ENCODE data around the gene DARS1.

Gene DARS1

GRCh38 chr2:136015699-136016098 is 30.3 kb upstream of the DARS1 start:
- FAIRE-seq: no peak

- FAIRE-seq: no peak
Measured at GRCh38 chr2:136014411-136014810, 29.0 kb upstream of the DARS1 start.

GRCh38 chr2:136013955-136014354 is 28.5 kb upstream of the DARS1 start:
- FAIRE-seq: no peak

GRCh38 chr2:136013136-136013685 is 27.8 kb upstream of the DARS1 start:
- no peak for FAIRE-seq

GRCh38 chr2:136012315-136012714 is 26.9 kb upstream of the DARS1 start:
- FAIRE-seq: no peak

- FAIRE-seq: no peak
Measured at GRCh38 chr2:136010126-136010525, 24.7 kb upstream of the DARS1 start.

GRCh38 chr2:136008205-136008865 is 22.9 kb upstream of the DARS1 start:
- no peak for FAIRE-seq

- no peak for FAIRE-seq
Measured at GRCh38 chr2:136006658-136007057, 21.2 kb upstream of the DARS1 start.

GRCh38 chr2:136005462-136006196 is 20.2 kb upstream of the DARS1 start:
- no peak for FAIRE-seq

GRCh38 chr2:136004965-136005364 is 19.5 kb upstream of the DARS1 start:
- no peak for FAIRE-seq

- no peak for FAIRE-seq
Measured at GRCh38 chr2:136001131-136001530, 15.7 kb upstream of the DARS1 start.

- no peak for FAIRE-seq
Measured at GRCh38 chr2:136000502-136000901, 15.1 kb upstream of the DARS1 start.

GRCh38 chr2:135999899-136000298 is 14.5 kb upstream of the DARS1 start:
- no peak for FAIRE-seq

GRCh38 chr2:135998879-135999278 is 13.5 kb upstream of the DARS1 start:
- no peak for FAIRE-seq

GRCh38 chr2:135997380-135997779 is 12.0 kb upstream of the DARS1 start:
- FAIRE-seq: no peak

GRCh38 chr2:135996304-135996703 is 10.9 kb upstream of the DARS1 start:
- no peak for FAIRE-seq

- FAIRE-seq: no peak
Measured at GRCh38 chr2:135994281-135994680, 8.9 kb upstream of the DARS1 start.

- no peak for FAIRE-seq
Measured at GRCh38 chr2:135993421-135993820, 8.0 kb upstream of the DARS1 start.

GRCh38 chr2:135991861-135992260 is 6.4 kb upstream of the DARS1 start:
- FAIRE-seq: no peak

- no peak for FAIRE-seq
Measured at GRCh38 chr2:135987441-135987840, 2.0 kb upstream of the DARS1 start.

- no peak for FAIRE-seq
Measured at GRCh38 chr2:135986507-135986906, 1.1 kb upstream of the DARS1 start.

- FAIRE-seq: no peak
Measured at GRCh38 chr2:135985826-135986393, 484 bp upstream of the DARS1 start.

- no peak for FAIRE-seq
Measured at GRCh38 chr2:135984199-135985017, 1.0 kb downstream of the DARS1 start.
